HEK293T (cell line): ENCODE measurements around the gene REV1.

Experiments
- FOXK2 ChIP-seq: fragments of 450-650 bp; IDR thresholded peaks from 2 replicates; pipeline ENCODE4 v1.6.1; 2016; ENCODE audit warnings: mild to moderate bottlenecking
- PKNOX1 ChIP-seq: fragments of 450-650 bp; IDR thresholded peaks from 2 replicates; pipeline ENCODE4 v1.6.1; 2016
- ZNF384 ChIP-seq: fragments of 450-650 bp; IDR thresholded peaks from 2 replicates; pipeline ENCODE4 v1.6.1; 2016

GRCh38 chr2:99365661-99366060 is 124.2 kb downstream of the REV1 start:
- TF ChIP-seq PKNOX1 (no peak), ZNF384 (no peak), FOXK2 (no peak)
